Chondrocyte (in vitro differentiated cells): ENCODE data around the gene ARHGAP32. TPM values are rescaled to one million over a fixed set of nuclear protein-coding genes. Genes with fewer than 3 reads are reported as not detected.

Experiments
- DNase-seq: peaks from one replicate; pipeline ENCODE4 v3.0.0; 2021; ENCODE audit warnings: mixed read lengths, low spot score
- H3K27ac Mint-ChIP-seq: one replicate; pipeline ENCODE4 v1.8.0; 2021; ENCODE audit warnings: mild to moderate bottlenecking, moderate library complexity, mixed read lengths; ENCODE audit not compliant: unreplicated experiment
- H3K27me3 Mint-ChIP-seq: 2 replicates; pipeline ENCODE4 v1.8.0; 2021; ENCODE audit warnings: low read depth, mixed read lengths
- H3K36me3 Mint-ChIP-seq: 2 replicates; pipeline ENCODE4 v1.8.0; 2021; ENCODE audit warnings: low read depth, mixed read lengths
- H3K4me1 Mint-ChIP-seq: 2 replicates; pipeline ENCODE4 v1.8.0; 2021; ENCODE audit warnings: low read depth, mild to moderate bottlenecking, mixed read lengths
- H3K4me3 Mint-ChIP-seq: one replicate; pipeline ENCODE4 v1.8.0; 2021; ENCODE audit warnings: mild to moderate bottlenecking, moderate library complexity, mixed read lengths; ENCODE audit not compliant: unreplicated experiment
- H3K9me3 Mint-ChIP-seq: 2 replicates; pipeline ENCODE4 v1.8.0; 2021; ENCODE audit warnings: low read depth, mixed read lengths
- CTCF ChIP-seq: fragments of 200-600 bp; sonication (generic); IDR thresholded peaks from 2 replicates; pipeline ENCODE4 v1.5.0; 2021; ENCODE audit warnings: antibody characterized with exemption, mild to moderate bottlenecking, moderate library complexity
- total RNA-seq: library from RNA; stranded (reverse); gene quantifications from 3 replicates; pipeline ENCODE4 v1.2.1, GENCODE V29; 2021

ARHGAP32 gene
- total RNA-seq, 1 donor from 2014 or later = 15.8 TPM

GRCh38 chr11:129061492-129062230 is 130.5 kb downstream of the ARHGAP32 start:
- DNase-seq = no peak
- Mint-ChIP-seq H3K4me1 (no peaks in the 10 kb centered on the region), H3K27ac (no peak overlapping the region)

GRCh38 chr11:129056916-129057315 is 135.2 kb downstream of the ARHGAP32 start:
- Mint-ChIP-seq H3K27me3 (no peaks in the 10 kb centered on the region), H3K4me1 (no peaks in the 10 kb centered on the region), H3K9me3 (no peaks in the 10 kb centered on the region), H3K4me3 (no peak overlapping the region), H3K36me3 (peaks cover 3% of the 10 kb centered on the region), H3K27ac (no peak overlapping the region)
- DNase-seq = no peak
- TF ChIP-seq CTCF = no peak

More at GRCh38 chr11:129061492-129062230, 130.5 kb downstream of the ARHGAP32 start:
- Mint-ChIP-seq H3K27me3 (no peaks in the 10 kb centered on the region), H3K9me3 (no peaks in the 10 kb centered on the region), H3K36me3 (peaks cover 3% of the 10 kb centered on the region), H3K4me3 (no peak overlapping the region)
- no peak for TF ChIP-seq CTCF

GRCh38 chr11:129055196-129055595 is 136.9 kb downstream of the ARHGAP32 start:
- no peak overlapping the region for H3K4me3 Mint-ChIP-seq
- peaks cover 3% of the 10 kb centered on the region for H3K36me3 Mint-ChIP-seq
- H3K4me1 Mint-ChIP-seq = no peaks in the 10 kb centered on the region
- no peak overlapping the region for H3K27ac Mint-ChIP-seq
- DNase-seq = no peak
- TF ChIP-seq CTCF = no peak
- H3K27me3 Mint-ChIP-seq = no peaks in the 10 kb centered on the region
- H3K9me3 Mint-ChIP-seq = no peaks in the 10 kb centered on the region

- no peak for TF ChIP-seq CTCF
- no peaks in the 10 kb centered on the region for H3K27me3 Mint-ChIP-seq
- H3K27ac Mint-ChIP-seq = no peak overlapping the region
- no peak for DNase-seq
- peaks cover 2% of the 10 kb centered on the region for H3K36me3 Mint-ChIP-seq
- H3K9me3 Mint-ChIP-seq = no peaks in the 10 kb centered on the region
- no peaks in the 10 kb centered on the region for H3K4me1 Mint-ChIP-seq
- H3K4me3 Mint-ChIP-seq = no peak overlapping the region
These were observed 143.2 kb downstream of the ARHGAP32 start for GRCh38 chr11:129048911-129049310.

GRCh38 chr11:129045150-129045549 is 147.0 kb downstream of the ARHGAP32 start:
- peaks cover 2% of the 10 kb centered on the region for H3K36me3 Mint-ChIP-seq
- no peak for TF ChIP-seq CTCF
- DNase-seq = no peak
- H3K27me3 Mint-ChIP-seq = no peaks in the 10 kb centered on the region
- no peak overlapping the region for H3K27ac Mint-ChIP-seq
- no peak overlapping the region for H3K4me3 Mint-ChIP-seq
- no peaks in the 10 kb centered on the region for H3K9me3 Mint-ChIP-seq
- H3K4me1 Mint-ChIP-seq = no peaks in the 10 kb centered on the region
